ENCODE data around the gene ANKRD33B.

DNA sequence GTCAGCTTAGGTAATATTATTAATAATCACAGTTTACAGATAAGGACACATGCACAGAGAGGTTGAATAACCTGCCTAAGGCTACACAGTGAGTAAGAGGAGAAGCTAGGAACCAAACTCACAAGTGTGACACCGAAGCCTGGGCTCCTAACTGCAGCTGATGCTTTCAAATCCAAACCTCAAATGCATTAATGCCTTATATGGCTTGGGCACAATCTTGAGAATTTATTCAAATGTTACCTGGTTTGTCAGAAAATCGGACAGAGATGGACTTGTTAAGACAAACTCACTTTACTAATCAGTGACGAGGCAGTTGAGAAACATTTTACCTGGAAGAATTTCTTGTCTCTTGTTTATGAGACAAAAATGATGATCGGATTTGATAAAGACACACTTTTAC lies 142.5 kb downstream of the ANKRD33B start:
- TF ChIP-seq POLR2AphosphoS5 (IDR thresholded peaks at IDR 0.05; ENCODE audit: insufficient read depth in 1 of 2, low read depth in 1 of 2) (no peak), POLR2A (IDR thresholded peaks at IDR 0.05) (no peak)

Data from vagina (tissue), 2 donors.